BE2C (cell line): ENCODE data around the gene PMIS2.

Experiments
- DNase-seq: peaks from one replicate; pipeline ENCODE4 v3.0.0-alpha.2; 2020
- H3K27me3 ChIP-seq: fragments of 250-450 bp; sonication (Bioruptor Pico); 2 replicates; pipeline ENCODE4 v1.5.1; 2020; ENCODE audit warnings: mild to moderate bottlenecking
- H3K36me3 ChIP-seq: fragments of 250-450 bp; sonication (Bioruptor Pico); 2 replicates; pipeline ENCODE4 v1.5.1; 2020; ENCODE audit warnings: mild to moderate bottlenecking
- H3K4me1 ChIP-seq: fragments of 250-450 bp; sonication (Bioruptor Pico); 2 replicates; pipeline ENCODE4 v1.5.1; 2020
- H3K4me3 ChIP-seq: 2 replicates; pipeline ENCODE4 v1.5.1; 2011; ENCODE audit warnings: low read depth, low read length
- H3K9me3 ChIP-seq: fragments of 250-450 bp; sonication (Bioruptor Pico); 2 replicates; pipeline ENCODE4 v1.5.1; 2020
- CTCF ChIP-seq: IDR thresholded peaks from 2 replicates; pipeline ENCODE4 v1.5.1; 2012; ENCODE audit warnings: mild to moderate bottlenecking, low read depth, low read length

PMIS2 gene

GRCh38 chr19:35558400-35559280, 27.3 kb upstream of the PMIS2 start:
- peak overlapping the region; percentile 23; the same call in 1 of the 2 replicates for H3K4me3 ChIP-seq
- no peak for DNase-seq
- no peak for TF ChIP-seq CTCF

GRCh38 chr19:35559281-35559659, 26.7 kb upstream of the PMIS2 start:
- H3K4me3 ChIP-seq, result no peak overlapping the region
- TF ChIP-seq CTCF, result no peak

More at GRCh38 chr19:35558400-35559280, 27.3 kb upstream of the PMIS2 start:
- Histone ChIP-seq H3K4me1 (peaks cover 5% of the 10 kb centered on the region), H3K27me3 (peaks cover 8% of the 10 kb centered on the region; the same call in 1 of the 2 replicates), H3K36me3 (no peaks in the 10 kb centered on the region), H3K9me3 (no peaks in the 10 kb centered on the region)

DNA sequence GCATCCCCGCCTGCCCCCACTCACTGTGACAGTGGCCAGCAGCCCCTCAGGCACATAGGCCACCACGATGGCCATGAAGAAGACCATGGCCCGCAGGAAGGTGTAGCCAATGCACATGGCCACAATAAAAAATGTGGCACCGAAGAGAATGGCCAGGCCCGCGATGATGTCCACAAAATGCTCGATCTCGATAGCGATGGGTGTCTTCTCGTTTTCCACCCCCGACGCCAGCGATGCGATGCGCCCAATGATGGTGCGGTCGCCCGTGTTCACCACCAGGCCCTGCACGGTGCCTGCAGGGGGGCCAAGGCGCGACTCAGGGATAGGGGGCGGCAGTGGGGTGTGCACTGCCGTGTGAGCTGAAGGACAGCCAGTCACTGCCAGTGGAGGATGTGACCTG, 26.2 kb upstream of the PMIS2 start:
- Histone ChIP-seq H3K27me3 (peaks cover 8% of the 10 kb centered on the region; the same call in 1 of the 2 replicates), H3K36me3 (no peaks in the 10 kb centered on the region), H3K4me3 (no peak overlapping the region), H3K4me1 (peaks cover 5% of the 10 kb centered on the region), H3K9me3 (no peaks in the 10 kb centered on the region)
- no peak for TF ChIP-seq CTCF
- DNase-seq, result no peak

More at GRCh38 chr19:35559281-35559659, 26.7 kb upstream of the PMIS2 start:
- DNase-seq, result no peak
- H3K4me1 ChIP-seq, result peaks cover 5% of the 10 kb centered on the region
- H3K9me3 ChIP-seq, result no peaks in the 10 kb centered on the region
- H3K36me3 ChIP-seq, result no peaks in the 10 kb centered on the region
- peaks cover 8% of the 10 kb centered on the region; the same call in 1 of the 2 replicates for H3K27me3 ChIP-seq

GRCh38 chr19:35560271-35560670, 25.7 kb upstream of the PMIS2 start:
- Histone ChIP-seq H3K27me3 (peaks cover 8% of the 10 kb centered on the region; the same call in 1 of the 2 replicates), H3K36me3 (no peaks in the 10 kb centered on the region), H3K4me1 (peaks cover 5% of the 10 kb centered on the region), H3K4me3 (no peak overlapping the region), H3K9me3 (no peaks in the 10 kb centered on the region)
- DNase-seq, result no peak
- no peak for TF ChIP-seq CTCF

DNA sequence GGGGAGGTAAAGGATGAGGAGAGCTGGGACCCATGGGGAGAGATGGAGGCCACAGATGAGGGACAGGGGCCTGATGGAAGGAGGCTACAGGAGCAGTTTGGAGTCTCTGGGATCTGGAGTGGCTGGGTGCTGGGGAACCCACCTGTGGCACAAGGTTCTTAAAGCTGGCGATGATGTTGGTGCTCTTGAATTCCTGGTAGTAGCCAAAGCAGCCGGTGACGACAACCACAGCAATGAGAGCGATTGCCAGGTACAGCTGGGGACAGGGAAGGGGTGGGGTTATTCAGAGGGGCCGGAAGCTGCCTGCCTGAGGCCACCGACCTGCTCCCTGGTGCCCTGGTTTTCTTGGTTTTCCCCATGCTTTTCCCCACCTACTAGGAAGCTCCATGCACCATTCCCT, 25.3 kb upstream of the PMIS2 start:
- Histone ChIP-seq H3K4me1 (peaks cover 5% of the 10 kb centered on the region), H3K9me3 (no peaks in the 10 kb centered on the region), H3K36me3 (no peaks in the 10 kb centered on the region), H3K4me3 (no peak overlapping the region), H3K27me3 (peaks cover 8% of the 10 kb centered on the region; the same call in 1 of the 2 replicates)
- no peak for DNase-seq
- no peak for TF ChIP-seq CTCF

GRCh38 chr19:35561436-35561835, 24.5 kb upstream of the PMIS2 start:
- Histone ChIP-seq H3K4me3 (no peak overlapping the region), H3K9me3 (no peaks in the 10 kb centered on the region), H3K4me1 (no peaks in the 10 kb centered on the region; the same call in 1 of the 2 replicates), H3K36me3 (no peaks in the 10 kb centered on the region), H3K27me3 (peaks cover 11% of the 10 kb centered on the region; the same call in 1 of the 2 replicates)
- no peak for DNase-seq
- TF ChIP-seq CTCF, result no peak
